GM23338 (cell line): Measurements from ENCODE around the gene POP4. TPM values are rescaled to one million over a fixed set of nuclear protein-coding genes. Genes with fewer than 3 reads are reported as not detected.
A peak's percentile ranks its signal among the peaks of the same experiment; 100 is the strongest.

ENCODE experiments used
- ATAC-seq: fragments of 200-7000 bp; cut with Tn5 transposase; 3 replicates; pipeline ENCODE4 v1.9.1; 2020
- DNase-seq: peaks from one replicate; pipeline ENCODE4 v3.0.0-alpha.2; 2015; ENCODE audit warnings: low spot score
- H2AFZ ChIP-seq: fragments of 200-600 bp; sonication (generic); 2 replicates; pipeline ENCODE4 v1.8.0; 2016; ENCODE audit warnings: antibody characterized with exemption, mild to moderate bottlenecking, moderate library complexity
- H3F3A ChIP-seq: fragments of 200-600 bp; sonication (generic); replicated peaks from 2 replicates; pipeline ENCODE4 v1.8.0; 2017; ENCODE audit warnings: antibody characterized with exemption, mixed run types, low read depth
- H3K27ac ChIP-seq: fragments of 200-600 bp; sonication (generic); 2 replicates; pipeline ENCODE4 v1.6.1; 2016; ENCODE audit warnings: low read depth
- H3K27me3 ChIP-seq: fragments of 200-600 bp; sonication (generic); 2 replicates; pipeline ENCODE4 v1.8.0; 2016; ENCODE audit warnings: mild to moderate bottlenecking, mixed run types, moderate library complexity; ENCODE audit not compliant: insufficient read depth
- H3K36me3 ChIP-seq: fragments of 200-600 bp; sonication (generic); 2 replicates; pipeline ENCODE4 v1.8.0; 2016; ENCODE audit warnings: mild to moderate bottlenecking; ENCODE audit not compliant: insufficient read depth
- H3K4me1 ChIP-seq: fragments of 200-600 bp; sonication (generic); 2 replicates; pipeline ENCODE4 v1.8.0; 2016; ENCODE audit warnings: mild to moderate bottlenecking, moderate library complexity; ENCODE audit not compliant: insufficient read depth
- H3K4me2 ChIP-seq: fragments of 200-600 bp; sonication (generic); 2 replicates; pipeline ENCODE4 v1.7.1; 2017; ENCODE audit warnings: mixed run types
- H3K4me3 ChIP-seq: fragments of 200-600 bp; sonication (generic); 2 replicates; pipeline ENCODE4 v1.6.1; 2016; ENCODE audit warnings: mixed run types
- H3K79me2 ChIP-seq: fragments of 200-600 bp; sonication (generic); replicated peaks from 2 replicates; pipeline ENCODE4 v1.8.0; 2017; ENCODE audit warnings: mild to moderate bottlenecking; ENCODE audit not compliant: insufficient read depth
- H3K9me2 ChIP-seq: fragments of 200-600 bp; sonication (generic); 2 replicates; pipeline ENCODE4 v1.8.0; 2017; ENCODE audit not compliant: insufficient read depth
- H4K20me1 ChIP-seq: fragments of 200-600 bp; sonication (generic); replicated peaks from 2 replicates; pipeline ENCODE4 v1.8.0; 2017; ENCODE audit warnings: mild to moderate bottlenecking; ENCODE audit not compliant: insufficient read depth
- H3K27ac Mint-ChIP-seq: 2 replicates; pipeline ENCODE4 v1.8.0; 2020; ENCODE audit warnings: inconsistent platforms, mild to moderate bottlenecking, moderate library complexity, mixed read lengths
- H3K27me3 Mint-ChIP-seq: 3 replicates; pipeline ENCODE4 v1.8.0; 2022; ENCODE audit warnings: low read depth, mild to moderate bottlenecking, moderate library complexity, mixed read lengths, inconsistent platforms; ENCODE audit not compliant: insufficient read depth, poor library complexity
- H3K36me3 Mint-ChIP-seq: 3 replicates; pipeline ENCODE4 v1.8.0; 2021; ENCODE audit warnings: low read depth, mild to moderate bottlenecking, inconsistent platforms, moderate library complexity, mixed read lengths
- H3K4me1 Mint-ChIP-seq: 3 replicates; pipeline ENCODE4 v1.8.0; 2020; ENCODE audit warnings: mild to moderate bottlenecking, inconsistent platforms, mixed read lengths
- H3K4me3 Mint-ChIP-seq: 3 replicates; pipeline ENCODE4 v1.8.0; 2021; ENCODE audit warnings: moderate library complexity, mild to moderate bottlenecking, inconsistent platforms, mixed read lengths
- H3K9me3 Mint-ChIP-seq: 3 replicates; pipeline ENCODE4 v1.8.0; 2020; ENCODE audit warnings: moderate library complexity, mild to moderate bottlenecking, inconsistent platforms, mixed read lengths
- CREB1 ChIP-seq: fragments of 250-450 bp; sonication (Bioruptor Pico); IDR thresholded peaks from 2 replicates; pipeline ENCODE4 v1.5.0; 2020; ENCODE audit warnings: low read depth, mild to moderate bottlenecking, moderate library complexity
- CTCF ChIP-seq, 2 experiments: fragments of 200-600 bp in 1 of 2; sonication (generic) in 1 of 2; conservative IDR thresholded peaks; 2 replicates each; pipeline versions ENCODE4 v1.5.1 to v1.6.1; 2016 to 2017; ENCODE audit warnings: antibody characterized with exemption in 2 of 2, low read depth in 2 of 2, mild to moderate bottlenecking in 2 of 2, moderate library complexity in 1 of 2
- EZH2 ChIP-seq: fragments of 200-600 bp; sonication (generic); IDR thresholded peaks from one replicate; pipeline ENCODE4 v1.8.0; 2017; ENCODE audit warnings: antibody characterized with exemption, mild to moderate bottlenecking, low read depth; ENCODE audit not compliant: unreplicated experiment
- EZH2phosphoT487 ChIP-seq: fragments of 200-600 bp; sonication (generic); IDR thresholded peaks from one replicate; pipeline ENCODE4 v1.8.1; 2018; ENCODE audit warnings: antibody characterized with exemption; ENCODE audit not compliant: unreplicated experiment
- JUNB ChIP-seq: IDR thresholded peaks from one replicate; pipeline ENCODE4 v1.6.1; 2016; ENCODE audit warnings: antibody characterized with exemption; ENCODE audit not compliant: unreplicated experiment
- NANOG ChIP-seq: IDR thresholded peaks from 2 replicates; pipeline ENCODE4 v1.6.1; 2016; ENCODE audit warnings: antibody characterized with exemption, borderline replicate concordance
- POLR2AphosphoS5 ChIP-seq: IDR thresholded peaks from 2 replicates; pipeline ENCODE4 v1.6.1; 2016; ENCODE audit warnings: antibody characterized with exemption, low read depth
- STAT1 ChIP-seq: IDR thresholded peaks from one replicate; pipeline ENCODE4 v1.6.1; 2016; ENCODE audit warnings: antibody characterized with exemption; ENCODE audit not compliant: unreplicated experiment
- ZNF114 ChIP-seq: fragments of 250-450 bp; sonication (Bioruptor Pico); IDR thresholded peaks from 2 replicates; pipeline ENCODE4 v1.5.0; 2020; ENCODE audit warnings: mild to moderate bottlenecking, moderate library complexity
- ZNF331 ChIP-seq: fragments of 250-450 bp; sonication (Bioruptor Pico); IDR thresholded peaks from 2 replicates; pipeline ENCODE4 v1.5.0; 2020; ENCODE audit warnings: low read depth, mild to moderate bottlenecking, moderate library complexity
- polyA plus RNA-seq: library from polyadenylated mRNA; unstranded; fragments of >200 nt; fragmentation: Nextera tagmentation; extraction: Ambion mirVana; gene quantifications from 2 replicates; pipeline ENCODE4 v1.2.1, GENCODE V29; 2016
- total RNA-seq: library from RNA; depleted of rRNA; stranded (reverse); fragments of >200 nt; shearing (Covaris generic); gene quantifications from 2 replicates; pipeline ENCODE4 v1.2.3, GENCODE V29; 2014
- TF ChIP-seq, protein P1 (sequence below): IDR thresholded peaks from 2 replicates; pipeline ENCODE4 v1.6.1; 2016; ENCODE audit warnings: antibody characterized with exemption
- TF ChIP-seq, protein P2 (sequence below): IDR thresholded peaks from one replicate; pipeline ENCODE4 v1.6.1; 2018; ENCODE audit warnings: antibody characterized with exemption; ENCODE audit not compliant: unreplicated experiment

Gene POP4
- total and polyA plus RNA-seq, 2 experiments from 2014 or later, result 37.2 to 58.3 TPM

DNA sequence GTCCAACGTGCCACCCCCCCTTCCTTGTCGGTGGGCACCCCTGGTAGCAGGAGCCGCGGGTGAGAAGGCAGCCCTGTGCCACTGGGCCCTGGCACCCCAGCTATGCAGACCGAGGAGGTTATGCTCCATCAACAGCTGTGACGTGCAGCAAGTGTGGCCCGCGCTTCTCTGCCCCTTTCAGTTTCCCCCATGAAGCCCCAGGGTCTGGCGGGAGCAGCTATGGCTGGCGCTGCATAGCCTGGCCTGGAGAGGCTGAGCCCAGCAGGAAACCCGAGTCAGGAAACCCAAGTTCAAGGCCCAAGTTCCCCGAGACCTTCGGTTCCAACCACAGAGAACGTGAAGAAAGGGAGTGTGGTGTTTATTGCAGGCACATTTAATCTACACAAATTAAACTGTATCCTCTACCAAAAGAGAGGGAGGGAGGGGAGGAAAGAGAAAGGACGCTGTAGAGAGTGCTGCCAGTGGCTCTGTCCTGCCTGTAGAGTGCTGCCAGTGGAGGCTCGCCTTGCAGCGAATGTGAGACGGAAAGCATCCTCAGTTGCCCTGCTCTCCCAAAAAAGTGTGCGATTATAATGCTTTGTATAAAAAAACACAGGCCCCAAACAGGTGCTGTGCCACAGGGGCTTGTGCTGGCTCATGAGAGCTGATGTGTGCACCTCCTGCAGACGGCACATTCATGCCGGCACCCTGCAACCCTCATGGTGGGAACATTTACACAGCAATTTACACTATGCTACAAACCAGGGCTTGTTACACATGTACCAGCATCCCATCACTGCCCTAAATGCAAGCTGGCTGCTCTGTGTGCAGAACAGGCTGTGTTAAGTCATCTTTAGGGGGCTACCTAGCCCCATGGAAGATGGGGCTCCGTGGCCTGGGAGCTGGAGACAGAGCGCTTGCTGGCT lies 16.3 kb downstream of the POP4 start (continued):
- TF ChIP-seq, protein P1, sequence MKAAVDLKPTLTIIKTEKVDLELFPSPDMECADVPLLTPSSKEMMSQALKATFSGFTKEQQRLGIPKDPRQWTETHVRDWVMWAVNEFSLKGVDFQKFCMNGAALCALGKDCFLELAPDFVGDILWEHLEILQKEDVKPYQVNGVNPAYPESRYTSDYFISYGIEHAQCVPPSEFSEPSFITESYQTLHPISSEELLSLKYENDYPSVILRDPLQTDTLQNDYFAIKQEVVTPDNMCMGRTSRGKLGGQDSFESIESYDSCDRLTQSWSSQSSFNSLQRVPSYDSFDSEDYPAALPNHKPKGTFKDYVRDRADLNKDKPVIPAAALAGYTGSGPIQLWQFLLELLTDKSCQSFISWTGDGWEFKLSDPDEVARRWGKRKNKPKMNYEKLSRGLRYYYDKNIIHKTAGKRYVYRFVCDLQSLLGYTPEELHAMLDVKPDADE, result no peak
- TF ChIP-seq, protein P2, sequence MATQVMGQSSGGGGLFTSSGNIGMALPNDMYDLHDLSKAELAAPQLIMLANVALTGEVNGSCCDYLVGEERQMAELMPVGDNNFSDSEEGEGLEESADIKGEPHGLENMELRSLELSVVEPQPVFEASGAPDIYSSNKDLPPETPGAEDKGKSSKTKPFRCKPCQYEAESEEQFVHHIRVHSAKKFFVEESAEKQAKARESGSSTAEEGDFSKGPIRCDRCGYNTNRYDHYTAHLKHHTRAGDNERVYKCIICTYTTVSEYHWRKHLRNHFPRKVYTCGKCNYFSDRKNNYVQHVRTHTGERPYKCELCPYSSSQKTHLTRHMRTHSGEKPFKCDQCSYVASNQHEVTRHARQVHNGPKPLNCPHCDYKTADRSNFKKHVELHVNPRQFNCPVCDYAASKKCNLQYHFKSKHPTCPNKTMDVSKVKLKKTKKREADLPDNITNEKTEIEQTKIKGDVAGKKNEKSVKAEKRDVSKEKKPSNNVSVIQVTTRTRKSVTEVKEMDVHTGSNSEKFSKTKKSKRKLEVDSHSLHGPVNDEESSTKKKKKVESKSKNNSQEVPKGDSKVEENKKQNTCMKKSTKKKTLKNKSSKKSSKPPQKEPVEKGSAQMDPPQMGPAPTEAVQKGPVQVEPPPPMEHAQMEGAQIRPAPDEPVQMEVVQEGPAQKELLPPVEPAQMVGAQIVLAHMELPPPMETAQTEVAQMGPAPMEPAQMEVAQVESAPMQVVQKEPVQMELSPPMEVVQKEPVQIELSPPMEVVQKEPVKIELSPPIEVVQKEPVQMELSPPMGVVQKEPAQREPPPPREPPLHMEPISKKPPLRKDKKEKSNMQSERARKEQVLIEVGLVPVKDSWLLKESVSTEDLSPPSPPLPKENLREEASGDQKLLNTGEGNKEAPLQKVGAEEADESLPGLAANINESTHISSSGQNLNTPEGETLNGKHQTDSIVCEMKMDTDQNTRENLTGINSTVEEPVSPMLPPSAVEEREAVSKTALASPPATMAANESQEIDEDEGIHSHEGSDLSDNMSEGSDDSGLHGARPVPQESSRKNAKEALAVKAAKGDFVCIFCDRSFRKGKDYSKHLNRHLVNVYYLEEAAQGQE, result no peak
- TF ChIP-seq NANOG (no peak), STAT1 (no peak), EZH2 (no peak), EZH2phosphoT487 (no peak), ZNF331 (CRISPR knock-in tag) (no peak), CREB1 (CRISPR knock-in tag) (no peak), ZNF114 (CRISPR knock-in tag) (no peak), POLR2AphosphoS5 (no peak)

- ATAC-seq, result no peak
- DNase-seq, result no peak
- TF ChIP-seq, protein P2, result no peak
- TF ChIP-seq POLR2AphosphoS5 (no peak), STAT1 (no peak), JUNB (no peak), ZNF114 (CRISPR knock-in tag) (no peak), EZH2 (no peak), NANOG (no peak), EZH2phosphoT487 (no peak), CREB1 (CRISPR knock-in tag) (no peak), CTCF (conservative IDR thresholded peaks at IDR 0.05; ENCODE audit: low read depth in 2 of 2) (no peak)
- TF ChIP-seq, protein P1, result no peak
These were observed 17.8 kb downstream of the POP4 start for GRCh38 chr19:29623726-29624488.

More at GRCh38 chr19:29623726-29624488, 17.8 kb downstream of the POP4 start:
- Histone ChIP-seq H3K4me3 (no peak overlapping the region), H3K27ac (no peak overlapping the region), H3K4me2 (no peak overlapping the region), H3K36me3 (no peaks in the 10 kb centered on the region), H3K27me3 (no peaks in the 10 kb centered on the region), H4K20me1 (no peaks in the 10 kb centered on the region), H3K4me1 (peaks cover 10% of the 10 kb centered on the region), H3K79me2 (no peaks in the 10 kb centered on the region), H3K9me2 (no peaks in the 10 kb centered on the region), H2AFZ (no peak overlapping the region), H3F3A (no peaks in the 10 kb centered on the region)
- Mint-ChIP-seq H3K36me3 (no peaks in the 10 kb centered on the region), H3K27me3 (peaks cover 16% of the 10 kb centered on the region), H3K9me3 (no peaks in the 10 kb centered on the region; the same call in 2 of the 3 replicates), H3K4me1 (peaks cover 8% of the 10 kb centered on the region), H3K4me3 (no peak overlapping the region), H3K27ac (peak overlapping the region; percentile 31; the same call in 1 of the 2 replicates)
